Measurements from ENCODE around the gene ROPN1L.
"Not testable (repeated sequence)": the region's sequence is repeated elsewhere in the genome, so short reads cannot be mapped to it uniquely, and the experiment has no call there.

The ROPN1L gene

DNA sequence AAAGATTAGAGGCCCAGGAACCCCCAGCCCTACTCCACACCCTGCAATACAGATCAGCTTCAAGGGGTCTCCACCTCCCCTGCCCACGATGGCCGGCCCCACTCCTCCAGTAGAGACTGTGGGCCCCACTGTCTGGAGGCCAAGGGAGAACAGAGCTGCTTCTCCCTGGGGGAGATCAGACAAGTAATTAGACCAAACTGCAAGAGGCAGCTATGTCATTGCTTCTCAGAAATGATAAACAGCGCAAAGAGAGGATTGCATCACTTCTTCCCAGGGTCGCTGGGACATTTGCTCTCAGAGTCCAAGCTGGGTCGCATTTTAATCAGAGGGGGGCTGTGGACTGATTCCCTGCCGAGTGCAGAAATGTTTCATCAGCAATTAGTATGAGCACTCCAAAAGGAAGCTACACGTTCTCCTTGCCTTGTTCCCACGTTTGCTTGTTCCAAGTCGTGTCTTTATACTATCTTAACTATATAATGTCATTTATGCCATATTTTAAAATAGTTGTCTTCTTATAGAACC is 59.9 kb downstream of the ROPN1L start:
- DNase-seq (ENCODE audit: low read depth, low spot score): no peak

DNA sequence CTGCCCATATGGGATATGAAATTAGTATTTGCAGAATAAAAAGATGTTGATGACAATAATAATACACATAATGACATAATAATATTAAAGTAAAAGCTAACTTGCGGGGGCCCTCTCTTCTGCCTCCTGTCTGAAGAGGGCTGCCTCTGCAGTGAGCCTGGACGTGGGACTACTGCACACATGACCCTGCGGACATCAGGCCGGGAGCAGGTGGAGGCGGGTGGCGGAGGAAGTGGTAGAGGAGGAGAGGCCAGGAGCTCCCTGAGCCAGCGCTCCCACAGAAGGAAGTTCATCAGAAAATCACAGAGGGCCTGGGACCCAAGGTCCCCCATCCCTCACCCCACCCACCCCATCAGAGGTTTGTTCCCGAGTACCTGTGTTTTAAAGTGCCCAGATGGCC is 60.5 kb downstream of the ROPN1L start:
- DNase-seq (ENCODE audit: low read depth, low spot score): no peak

DNA sequence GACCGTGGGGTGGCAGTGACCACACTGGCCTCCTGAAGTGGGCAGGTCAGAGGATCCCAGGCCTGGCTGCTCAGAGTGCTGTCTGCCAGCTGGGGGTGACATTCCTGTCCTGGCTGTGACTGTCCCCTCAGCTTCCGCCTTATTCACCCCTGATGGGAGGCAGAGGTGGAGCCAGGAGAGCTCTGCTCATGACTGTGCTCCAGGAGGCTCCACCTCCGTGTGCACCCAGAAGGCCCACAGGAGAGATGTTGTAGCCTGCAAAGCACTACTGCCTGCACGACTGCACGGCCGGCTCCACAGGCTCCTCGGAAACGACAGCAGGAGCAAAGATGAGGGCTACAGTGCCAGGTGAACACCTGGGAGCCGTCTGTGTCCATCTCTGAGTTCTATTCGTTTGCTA is 60.9 kb downstream of the ROPN1L start:
- DNase-seq (ENCODE audit: low read depth, low spot score): no peak

DNA sequence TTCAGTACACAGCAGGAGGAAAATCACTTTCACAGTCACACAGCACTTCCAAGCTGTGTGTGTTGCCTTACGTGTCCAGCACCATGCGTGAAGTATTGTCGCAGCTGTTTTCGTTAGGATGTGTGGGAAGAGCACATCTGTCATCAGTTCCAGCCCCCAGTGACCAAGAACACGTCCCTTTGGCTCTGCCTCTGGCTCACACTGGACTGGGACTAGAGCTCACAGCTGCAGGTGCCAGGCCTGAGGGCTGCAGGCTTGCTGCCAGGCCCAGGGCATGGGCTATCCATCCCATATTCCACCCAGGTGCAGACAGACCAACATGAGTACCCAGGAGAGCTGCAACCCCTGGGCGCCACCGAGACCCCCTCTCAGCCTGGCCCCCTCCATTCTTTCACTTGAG is 61.6 kb downstream of the ROPN1L start:
- DNase-seq (ENCODE audit: low read depth, low spot score): no peak

DNA sequence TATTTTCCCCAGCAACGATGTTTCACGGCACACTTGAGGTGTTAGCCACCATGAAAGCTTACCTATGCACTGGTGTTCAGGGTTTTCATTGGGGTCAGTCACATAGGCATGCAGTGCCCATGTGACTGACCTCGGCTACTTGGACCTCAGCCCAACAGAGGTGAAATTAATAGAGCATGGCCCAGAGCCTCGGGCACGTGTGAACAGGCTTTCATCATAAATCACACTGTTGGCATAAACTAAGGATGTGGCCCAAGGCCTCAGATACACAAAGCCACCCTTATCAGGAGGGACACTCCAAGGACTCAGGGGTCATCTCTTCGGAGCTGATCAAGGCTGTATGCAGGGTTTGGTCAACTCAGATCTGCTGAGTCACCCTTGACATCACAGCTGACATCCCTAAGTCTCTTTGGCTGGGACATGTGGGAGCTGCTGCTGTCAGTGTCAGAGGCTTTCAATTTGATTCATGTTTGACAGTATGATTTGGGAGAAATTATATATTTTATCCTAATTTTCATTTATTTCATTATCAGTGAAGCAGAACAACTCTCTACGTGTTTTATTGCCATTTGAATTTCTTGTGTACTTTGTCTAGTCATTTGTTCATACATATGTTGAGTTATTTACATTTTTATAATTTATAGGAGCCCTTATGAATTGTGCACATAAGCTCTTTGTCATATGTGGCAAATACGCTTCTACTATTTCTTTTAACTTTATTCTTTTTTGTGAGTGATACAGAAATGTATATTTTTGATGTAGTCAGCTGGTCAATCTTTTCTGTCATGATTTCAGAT is 62.5 kb downstream of the ROPN1L start:
- DNase-seq (ENCODE audit: low read depth, low spot score): no peak

DNA sequence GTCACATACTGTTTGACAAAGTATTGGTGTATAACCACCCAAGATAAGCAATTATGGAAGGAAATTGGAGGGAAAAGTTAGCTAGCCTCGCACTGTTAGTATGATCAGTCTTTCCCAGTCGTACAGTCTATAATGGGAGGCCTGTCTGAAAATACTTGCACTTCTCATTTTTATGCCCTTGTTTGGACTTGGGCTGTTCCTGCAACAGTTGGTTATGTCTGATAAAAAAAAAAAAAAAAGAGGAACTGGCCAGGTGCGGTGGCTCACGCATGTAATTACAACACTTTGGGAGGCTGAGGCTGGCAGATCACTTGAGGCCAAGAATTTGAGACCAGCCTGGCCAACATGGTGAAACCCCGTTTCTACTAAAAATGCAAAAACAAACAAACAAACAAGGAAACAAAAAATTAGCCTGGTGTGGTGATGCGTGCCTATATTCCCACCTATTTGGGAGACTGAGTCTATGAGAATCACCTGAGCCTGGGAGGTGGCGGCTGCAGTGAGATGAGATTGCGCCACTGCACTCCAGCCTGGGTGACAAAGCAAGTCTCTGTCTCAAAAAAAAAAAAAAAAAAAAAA is 63.9 kb downstream of the ROPN1L start:
- DNase-seq (ENCODE audit: low read depth, low spot score): no peak

DNA sequence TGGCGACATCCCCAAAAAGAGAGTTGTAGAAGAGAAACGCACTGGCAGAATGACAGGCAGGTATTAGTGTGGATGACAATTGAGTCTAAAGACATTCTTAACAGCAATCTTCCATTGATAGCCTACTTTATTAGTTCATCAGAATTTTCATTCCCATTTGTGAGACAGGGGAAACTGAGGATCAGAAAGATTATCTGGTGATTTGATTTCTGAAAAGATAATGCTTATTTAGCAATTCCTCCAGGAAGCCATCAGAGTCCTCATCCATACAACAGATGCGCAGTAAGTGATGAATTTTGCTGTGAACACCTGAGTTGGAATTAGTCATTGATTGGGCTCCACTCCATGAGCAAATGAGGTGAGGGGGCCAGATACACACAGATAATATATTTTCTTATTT is 64.9 kb downstream of the ROPN1L start:
- DNase-seq (ENCODE audit: low read depth, low spot score): no peak

DNA sequence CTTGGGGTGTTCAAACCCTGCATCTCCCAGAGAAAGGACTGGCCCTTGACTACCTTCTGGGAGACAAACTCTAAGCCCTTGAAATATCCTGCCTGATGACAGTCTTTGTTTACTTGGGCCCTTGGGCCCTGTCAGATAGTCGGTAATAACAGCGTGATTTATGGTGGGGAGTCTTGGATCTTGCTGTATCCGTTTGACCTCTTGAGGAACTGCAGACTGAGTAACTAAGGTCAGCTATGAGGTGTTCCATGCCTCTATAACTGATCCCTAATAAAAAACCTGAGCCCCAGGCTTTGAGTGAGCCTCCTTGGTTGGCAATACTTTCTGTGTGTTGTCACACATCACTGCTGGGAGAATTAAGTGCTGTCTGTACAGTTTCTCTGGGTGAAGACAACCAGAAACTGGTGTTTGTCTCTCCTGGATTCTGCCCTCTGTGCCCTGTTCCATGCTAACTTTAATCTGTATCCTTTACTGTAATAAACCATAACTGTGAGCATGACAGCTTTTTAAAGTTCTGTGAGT is 66.0 kb downstream of the ROPN1L start:
- peak; percentile 72 for DNase-seq (ENCODE audit: low read depth, low spot score)

DNA sequence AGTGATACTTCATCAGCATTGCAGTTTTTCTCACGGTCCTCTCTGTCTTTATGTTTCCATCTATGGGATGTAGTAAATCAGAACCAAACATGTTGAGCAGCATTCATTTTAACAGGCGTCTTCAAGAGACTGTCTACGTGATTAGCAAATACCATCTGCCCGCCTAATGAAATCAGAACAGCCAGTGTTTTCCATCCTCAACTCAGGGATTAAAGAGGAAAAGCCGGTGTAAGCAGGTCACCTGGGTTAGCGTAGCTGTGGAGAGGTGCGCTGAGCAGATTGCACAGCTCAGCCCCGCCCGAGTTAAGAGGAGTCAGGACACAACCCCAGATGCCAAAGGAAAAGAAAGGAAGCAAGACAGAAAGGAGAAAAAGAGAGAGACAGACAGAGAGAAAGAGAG is 67.9 kb downstream of the ROPN1L start:
- DNase-seq (ENCODE audit: low read depth, low spot score): no peak

DNA sequence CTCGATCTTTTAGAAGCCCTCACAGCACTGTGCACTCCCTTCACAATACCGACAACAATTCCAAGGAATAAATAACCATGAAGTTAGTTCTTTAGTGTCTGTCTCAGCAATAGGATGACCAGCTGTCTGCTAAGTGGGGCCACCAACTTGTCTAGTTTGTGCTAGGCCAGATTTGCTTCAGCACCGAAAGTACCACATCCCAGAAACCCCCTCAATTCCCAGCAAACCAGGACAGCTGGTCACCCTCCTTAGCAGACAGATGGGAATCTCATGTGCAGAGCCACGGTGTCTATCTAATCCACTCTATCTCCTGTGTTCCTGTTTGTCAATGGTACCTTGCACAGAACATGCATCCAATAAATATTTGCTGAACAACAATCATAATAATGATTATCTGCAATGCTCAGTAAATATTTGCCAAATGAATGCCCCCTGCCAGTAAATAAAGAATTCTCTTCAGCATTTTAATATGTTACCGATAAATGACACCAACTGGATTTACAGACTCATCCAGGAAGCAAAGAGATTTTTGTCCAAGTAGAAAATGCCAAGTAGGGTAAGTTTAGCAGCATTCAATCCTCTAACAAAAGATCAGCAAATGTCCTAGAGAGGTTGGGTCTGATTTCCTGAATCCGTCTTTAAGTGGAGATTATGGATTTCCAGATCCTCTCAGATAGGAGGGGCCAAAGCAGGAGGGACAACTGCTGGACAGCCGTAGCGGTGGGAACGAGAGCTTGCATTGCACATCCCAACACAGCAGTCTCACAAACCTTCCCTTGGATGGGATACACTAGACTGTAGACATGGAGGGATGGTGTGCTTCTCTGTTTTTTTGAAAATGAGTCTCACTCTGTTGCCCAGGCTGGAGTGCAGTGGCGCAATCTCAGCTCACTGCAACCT is 70.3 kb downstream of the ROPN1L start:
- DNase-seq (ENCODE audit: low read depth, low spot score): no peak

DNA sequence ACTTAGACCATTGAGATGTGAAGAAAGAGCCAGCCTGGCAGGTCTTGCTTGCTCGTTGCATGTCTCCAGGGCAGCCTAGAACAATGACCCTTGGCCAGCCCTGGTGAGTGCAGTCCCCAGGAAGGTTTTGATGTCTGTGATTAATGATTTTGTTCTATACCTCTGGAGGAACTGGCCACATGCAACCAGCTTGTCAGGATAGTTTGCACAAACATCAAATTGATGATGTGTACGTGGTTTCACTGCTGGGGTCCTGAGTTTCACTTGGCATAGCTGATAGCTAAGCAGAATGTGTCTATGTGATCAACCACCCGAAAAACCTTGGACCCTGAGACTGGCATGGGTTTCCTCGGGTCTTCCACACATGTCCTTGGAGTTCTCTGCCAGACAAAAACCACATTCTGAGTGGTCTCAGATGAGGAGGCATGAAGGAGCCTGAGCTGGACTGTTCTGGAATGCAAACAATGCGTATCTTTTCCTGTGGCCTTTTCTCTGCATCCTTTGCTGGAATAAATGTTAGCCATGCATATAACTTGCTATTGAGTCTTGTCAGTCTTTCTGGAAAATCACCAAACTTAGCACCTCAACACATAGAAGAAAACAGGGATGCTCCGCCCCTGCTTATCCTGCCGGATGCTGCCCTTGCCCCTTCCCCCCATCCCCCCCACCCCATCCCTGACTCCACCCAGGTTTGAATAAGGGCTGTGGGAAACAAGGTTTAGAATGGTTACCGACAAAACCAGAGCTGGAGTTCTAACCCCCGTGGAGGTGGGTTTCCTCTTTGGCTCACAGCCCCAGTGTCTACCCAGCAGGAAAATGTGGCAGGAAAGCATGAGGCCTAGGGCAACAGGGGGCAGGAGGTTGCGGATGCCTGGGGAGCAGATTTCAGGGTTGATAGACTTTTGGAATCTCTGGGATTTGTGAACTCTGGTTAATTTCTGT is 72.1 kb downstream of the ROPN1L start:
- DNase-seq (ENCODE audit: low read depth, low spot score): peak; percentile 84

DNA sequence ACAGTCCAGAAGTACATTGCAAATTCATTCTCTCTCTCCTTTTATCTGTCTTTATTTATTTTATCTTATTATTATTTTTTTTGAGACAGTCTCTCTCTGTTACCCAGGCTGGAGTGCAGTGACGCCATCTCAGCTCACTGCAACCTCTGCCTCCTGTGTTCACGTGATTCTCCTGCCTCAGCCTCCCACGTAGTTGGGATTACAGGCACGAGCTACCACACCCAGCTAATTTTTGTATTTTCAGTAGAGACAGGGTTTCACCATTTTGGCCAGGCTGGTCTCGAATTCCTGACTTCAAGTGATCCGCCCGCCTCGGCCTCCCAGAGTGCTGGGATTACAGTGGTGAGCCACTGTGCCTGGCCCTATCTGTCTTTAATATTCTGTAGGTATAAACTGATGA is 72.9 kb downstream of the ROPN1L start:
- not testable (repeated sequence) for DNase-seq (ENCODE audit: low read depth, low spot score)

All from ELF-1 (cell line).